H1 (cell line): ENCODE measurements around the gene KRT13. TPM values are rescaled to one million over a fixed set of nuclear protein-coding genes. Genes with fewer than 3 reads are reported as not detected.

ENCODE experiments used
- CTCF ChIA-PET: fragments of 300-600 bp; sonication (Branson Sonifier 250); formaldehyde crosslinking; loops from one replicate; lab custom pipeline; 2021; ENCODE audit not compliant: partially characterized antibody; lab: Charles Lee
- POLR2A ChIA-PET: fragments of 300-600 bp; sonication (Branson Sonifier 250); formaldehyde crosslinking; loops from one replicate; lab custom pipeline; 2021; ENCODE audit warnings: inconsistent platforms; ENCODE audit not compliant: partially characterized antibody; lab: Charles Lee
- DNase-seq, 2 experiments: peaks; one replicate each; pipeline versions ENCODE4 v3.0.0 to v3.0.0-alpha.2; 2010 to 2022; ENCODE audit warnings: low spot score in 2 of 2, low read depth in 1 of 2, mixed read lengths in 1 of 2
- FAIRE-seq: peaks from 2 replicates; lab custom pipeline; 2011; peaks lifted over from hg19 to GRCh38; lab: Jason Lieb, UNC
- H2AFZ ChIP-seq: 2 replicates; pipeline ENCODE4 v1.8.1; 2012; ENCODE audit warnings: low read length, inconsistent platforms
- H2AK5ac ChIP-seq: 2 replicates; pipeline ENCODE4 v1.6.1; 2013; ENCODE audit warnings: low read depth, low read length
- H2BK120ac ChIP-seq: replicated peaks from 2 replicates; pipeline ENCODE3; 2013; ENCODE audit warnings: low read depth, low read length, inconsistent platforms
- H2BK12ac ChIP-seq: 2 replicates; pipeline ENCODE4 v1.6.1; 2013; ENCODE audit warnings: low read depth, low read length
- H2BK15ac ChIP-seq: 2 replicates; pipeline ENCODE4 v1.6.1; 2013; ENCODE audit warnings: low read length
- H2BK20ac ChIP-seq: 2 replicates; pipeline ENCODE4 v1.6.1; 2013; ENCODE audit warnings: low read length
- H2BK5ac ChIP-seq: 2 replicates; pipeline ENCODE4 v1.6.1; 2013; ENCODE audit warnings: low read depth, low read length
- H3K14ac ChIP-seq: 2 replicates; pipeline ENCODE4 v1.6.1; 2013; ENCODE audit warnings: inconsistent platforms; ENCODE audit not compliant: insufficient read length
- H3K18ac ChIP-seq: 2 replicates; pipeline ENCODE4 v1.6.1; 2013; ENCODE audit warnings: low read length; ENCODE audit errors: extremely low read depth
- H3K23ac ChIP-seq: 2 replicates; pipeline ENCODE4 v1.6.1; 2013; ENCODE audit warnings: inconsistent platforms; ENCODE audit not compliant: insufficient read length
- H3K23me2 ChIP-seq: 2 replicates; pipeline ENCODE4 v1.6.1; 2013; ENCODE audit warnings: low read depth, low read length
- H3K27ac ChIP-seq: 2 replicates; pipeline ENCODE4 v1.6.1; 2011; ENCODE audit warnings: low read depth, low read length, inconsistent platforms
- H3K27me3 ChIP-seq, 4 experiments: replicated peaks in 1 of 4; 1 replicate in 1 of 4; 2 replicates in 3 of 4; pipeline versions ENCODE4 v1.6.1 to v1.8.1; 2011 to 2013; ENCODE audit warnings: low read length in 3 of 4, mild to moderate bottlenecking in 3 of 4, inconsistent platforms in 2 of 4, mixed read lengths in 2 of 4, moderate library complexity in 1 of 4; ENCODE audit not compliant: control insufficient read depth in 3 of 4, insufficient read depth in 3 of 4; ENCODE audit errors: extremely low read depth in 1 of 4
- H3K36me3 ChIP-seq, 4 experiments: 2 replicates each; pipeline versions ENCODE4 v1.6.1 to v1.8.1; 2011 to 2013; ENCODE audit warnings: mild to moderate bottlenecking in 4 of 4, low read length in 3 of 4, moderate library complexity in 2 of 4, control low read depth in 1 of 4, inconsistent platforms in 1 of 4; ENCODE audit not compliant: insufficient read depth in 4 of 4, control insufficient read depth in 2 of 4
- H3K4ac ChIP-seq: replicated peaks from 2 replicates; pipeline ENCODE3; 2013; ENCODE audit warnings: low read length, low read depth, mixed read lengths, inconsistent platforms; ENCODE audit not compliant: insufficient read length
- H3K4me1 ChIP-seq, 4 experiments: replicated peaks in 1 of 4; 1 replicate in 1 of 4; 2 replicates in 3 of 4; pipeline versions ENCODE4 v1.6.1 to v1.8.1; 2011 to 2013; ENCODE audit warnings: low read length in 3 of 4, inconsistent platforms in 2 of 4, mixed read lengths in 1 of 4; ENCODE audit not compliant: insufficient read depth in 4 of 4, control insufficient read depth in 3 of 4
- H3K4me2 ChIP-seq, 2 experiments: 2 replicates each; pipeline versions ENCODE4 v1.6.1 to v1.8.1; 2011 to 2013; ENCODE audit warnings: low read depth in 2 of 2, low read length in 2 of 2, control low read depth in 1 of 2, inconsistent platforms in 1 of 2, mild to moderate bottlenecking in 1 of 2; ENCODE audit not compliant: insufficient read depth in 1 of 2
- H3K4me3 ChIP-seq, 4 experiments: fragments of 200-600, 300-600 bp in 1 of 4; sonication (generic), shearing (Covaris generic), sonication (Bioruptor Twin) in 1 of 4; 2 replicates each; pipeline versions ENCODE4 v1.5.1 to v1.8.1; 2011 to 2016; ENCODE audit warnings: low read length in 4 of 4, low read depth in 3 of 4, control low read depth in 2 of 4, inconsistent platforms in 2 of 4, mild to moderate bottlenecking in 2 of 4, mixed read lengths in 1 of 4, moderate library complexity in 1 of 4; ENCODE audit not compliant: insufficient read depth in 2 of 4; ENCODE audit errors: extremely low read depth in 1 of 4
- H3K56ac ChIP-seq: replicated peaks from 2 replicates; pipeline ENCODE3; 2013; ENCODE audit warnings: low read depth, mild to moderate bottlenecking, mixed read lengths, low read length, inconsistent platforms; ENCODE audit not compliant: insufficient read length
- H3K79me1 ChIP-seq: 2 replicates; pipeline ENCODE4 v1.6.1; 2013; ENCODE audit warnings: low read depth, low read length, control low read depth
- H3K79me2 ChIP-seq, 2 experiments: 2 replicates each; pipeline versions ENCODE4 v1.6.1 to v1.8.1; 2012 to 2013; ENCODE audit warnings: low read length in 2 of 2, mild to moderate bottlenecking in 2 of 2, inconsistent platforms in 1 of 2; ENCODE audit not compliant: insufficient read depth in 2 of 2, control insufficient read depth in 1 of 2
- H3K9ac ChIP-seq, 4 experiments: replicated peaks in 1 of 4; 1 replicate in 1 of 4; 2 replicates in 3 of 4; pipeline versions ENCODE4 v1.6.1 to v1.8.1; 2011 to 2013; ENCODE audit warnings: low read depth in 3 of 4, low read length in 3 of 4, control low read depth in 2 of 4, mild to moderate bottlenecking in 2 of 4, moderate library complexity in 2 of 4, inconsistent platforms in 1 of 4; ENCODE audit errors: extremely low read depth in 1 of 4
- H3K9me3 ChIP-seq, 2 experiments: 2 replicates each; pipeline versions ENCODE4 v1.6.1 to v1.8.1; 2012 to 2013; ENCODE audit warnings: mild to moderate bottlenecking in 2 of 2, moderate library complexity in 2 of 2, control low read depth in 1 of 2, inconsistent platforms in 1 of 2, low read depth in 1 of 2, low read length in 1 of 2, mixed read lengths in 1 of 2; ENCODE audit not compliant: insufficient read depth in 2 of 2
- H4K20me1 ChIP-seq, 2 experiments: replicated peaks in 1 of 2; 2 replicates each; pipeline versions ENCODE3 to v1.8.1; 2011 to 2013; ENCODE audit warnings: inconsistent platforms in 2 of 2, low read length in 2 of 2, mild to moderate bottlenecking in 1 of 2; ENCODE audit not compliant: insufficient read depth in 2 of 2, control insufficient read depth in 1 of 2
- H4K5ac ChIP-seq: 2 replicates; pipeline ENCODE4 v1.6.1; 2013; ENCODE audit warnings: low read length, low read depth, mixed read lengths, inconsistent platforms; ENCODE audit not compliant: insufficient read length
- H4K8ac ChIP-seq: 2 replicates; pipeline ENCODE4 v1.8.0; 2013; ENCODE audit warnings: mild to moderate bottlenecking, moderate library complexity, low read length, inconsistent platforms; ENCODE audit not compliant: insufficient read depth; ENCODE audit errors: extremely low read depth
- H4K91ac ChIP-seq: replicated peaks from 2 replicates; pipeline ENCODE3; 2013; ENCODE audit warnings: low read length, mixed read lengths, inconsistent platforms; ENCODE audit not compliant: insufficient read length
- JUND ChIP-seq: IDR thresholded peaks from 2 replicates; pipeline ENCODE4 v1.6.1; 2011; ENCODE audit warnings: mild to moderate bottlenecking, improper control_type of control experiment, low read length
- RNF2 ChIP-seq: fragments of 200-900, 300-1000 bp; sonication (generic); IDR thresholded peaks from 2 replicates; pipeline ENCODE4 v1.7.1; 2016; ENCODE audit warnings: borderline replicate concordance, low read depth, mild to moderate bottlenecking, antibody characterized with exemption, low read length; ENCODE audit not compliant: poor library complexity, severe bottlenecking; ENCODE audit errors: missing control alignments
- WGBS, 2 experiments: shearing (Covaris generic) in 1 of 2; methylation state at CpG; one replicate each; pipeline versions ENCODE4 v1.1.6 to v1.1.7; 2013 to 2015; ENCODE audit warnings: low lambda C conversion rate in 2 of 2, mixed read lengths in 2 of 2, inconsistent platforms in 1 of 2, low coverage in 1 of 2, missing lambda C conversion rate in 1 of 2; ENCODE audit not compliant: insufficient replicate concordance in 2 of 2, insufficient coverage in 1 of 2, insufficient read length in 1 of 2; ENCODE audit errors: extremely low coverage in 1 of 2, missing lambda C conversion rate in 1 of 2; 5-methylcytosine and 5-hydroxymethylcytosine counted together
- polyA plus RNA-seq, 7 experiments: library from polyadenylated mRNA; depleted of rRNA in 3 of 7; stranded (reverse) in 5 of 7; unstranded in 2 of 7; fragments of >200 nt in 5 of 7; fragments of 200-250 nt in 2 of 7; gene quantifications; 1 replicate in 5 of 7; 2 replicates in 1 of 7; 4 replicates in 1 of 7; pipeline versions ENCODE4 v1.2.1 to v1.2.3, GENCODE V29; 2011 to 2013; ENCODE audit warnings: missing spikeins in 2 of 7, mixed read lengths in 2 of 7
- total RNA-seq: library from RNA; stranded (reverse); fragmentation: NEBNext Ultra II Directional; extraction: Animal tissue kit (Norgen Biotek cat#: 25700); gene quantifications from 2 replicates; pipeline ENCODE4 v1.2.1, GENCODE V29; 2021

KRT13 gene
- total and polyA plus RNA-seq, 2 of the 8 experiments (the other 6 are each of a cell fraction or from before 2014, with no cell fraction given) = 0.09 TPM; not detected in 1

- Histone ChIP-seq H3K23ac (no peak overlapping the region), H4K91ac (no peak overlapping the region), H3K56ac (no peak overlapping the region), H3K4me3 (no peak overlapping the region), H3K27me3 (no peaks in the 10 kb centered on the region), H2BK15ac (no peak overlapping the region), H3K4me2 (no peak overlapping the region), H3K9ac (no peak overlapping the region), H3K79me1 (no peaks in the 10 kb centered on the region)
- DNase-seq = no peak
- TF ChIP-seq JUND (no peak), RNF2 (no peak)
- TF ChIP-seq, all 59 proteins: peak for 0
- POLR2A ChIA-PET = interaction anchor here (0.6 kb wide), 1 partner anchor 82 kb away, joined by 3 read pairs; no protein-coding TSS in a partner anchor
- Histone ChIP-seq H3K27ac (no peak overlapping the region), H3K18ac (no peak overlapping the region), H4K8ac (no peak overlapping the region), H2AFZ (no peak overlapping the region), H2BK20ac (no peak overlapping the region), H4K5ac (no peak overlapping the region), H2BK5ac (no peak overlapping the region; the same call in 1 of the 2 replicates), H3K9me3 (no peaks in the 10 kb centered on the region; a peak in 1 of 4 replicates), H3K36me3 (no peaks in the 10 kb centered on the region), H4K20me1 (no peaks in the 10 kb centered on the region), H2AK5ac (no peak overlapping the region), H3K4ac (no peak overlapping the region), H2BK12ac (no peak overlapping the region), H3K23me2 (no peaks in the 10 kb centered on the region), H3K79me2 (no peaks in the 10 kb centered on the region), H3K14ac (no peak overlapping the region), H3K4me1 (no peaks in the 10 kb centered on the region), H2BK120ac (no peak overlapping the region)
- CTCF ChIA-PET = interaction anchor here (1.3 to 2.0 kb wide), 3 partner anchors 11 to 85 kb away, joined by 4 to 5 read pairs (median 4); no protein-coding TSS in a partner anchor
- no peak for FAIRE-seq
- WGBS, 2 experiments = 94% methylated on average over 11 of the region's 11 CpGs; no CpG with 5 or more reads in 1 of the 2 experiments
These were observed 41.2 kb downstream of the KRT13 start for GRCh38 chr17:41464173-41464572.
